Neural progenitor cell (in vitro differentiated cells): ENCODE data around the gene IL17RA. TPM values are rescaled to one million over a fixed set of nuclear protein-coding genes. Genes with fewer than 3 reads are reported as not detected.

Experiments used
- DNase-seq: peaks from one replicate; pipeline ENCODE4 v3.0.0-alpha.2; 2016; ENCODE audit warnings: low spot score
- H2AFZ ChIP-seq: fragments of 200-600 bp; sonication (generic); replicated peaks from 2 replicates; pipeline ENCODE4 v1.6.1; 2016; ENCODE audit warnings: antibody characterized with exemption
- H3F3A ChIP-seq: fragments of 200-600 bp; sonication (generic); 2 replicates; pipeline ENCODE4 v1.6.1; 2016; ENCODE audit warnings: antibody characterized with exemption, low read depth
- H3K27ac ChIP-seq: fragments of 200-600 bp; sonication (generic); 2 replicates; pipeline ENCODE4 v1.5.1; 2016; ENCODE audit warnings: mild to moderate bottlenecking
- H3K27me3 ChIP-seq: fragments of 200-600 bp; sonication (generic); 2 replicates; pipeline ENCODE4 v1.6.1; 2016; ENCODE audit warnings: mild to moderate bottlenecking, moderate library complexity
- H3K36me3 ChIP-seq: fragments of 200-600 bp; sonication (generic); 2 replicates; pipeline ENCODE4 v1.5.1; 2016
- H3K4me1 ChIP-seq: fragments of 200-600 bp; sonication (generic); 2 replicates; pipeline ENCODE4 v1.6.1; 2016; ENCODE audit warnings: mixed run types
- H3K4me2 ChIP-seq: fragments of 200-600 bp; sonication (generic); 2 replicates; pipeline ENCODE4 v1.6.1; 2016
- H3K4me3 ChIP-seq: fragments of 200-600 bp; sonication (generic); 2 replicates; pipeline ENCODE4 v1.5.1; 2016
- H3K79me2 ChIP-seq: fragments of 200-600 bp; sonication (generic); 2 replicates; pipeline ENCODE4 v1.6.1; 2016; ENCODE audit warnings: low read depth
- H3K9ac ChIP-seq: fragments of 200-600 bp; sonication (generic); 2 replicates; pipeline ENCODE4 v1.6.1; 2016
- H3K9me3 ChIP-seq: fragments of 200-600 bp; sonication (generic); 2 replicates; pipeline ENCODE4 v1.5.1; 2016; ENCODE audit warnings: low read depth
- H4K20me1 ChIP-seq: fragments of 200-600 bp; sonication (generic); 2 replicates; pipeline ENCODE4 v1.6.1; 2016; ENCODE audit warnings: low read depth
- H3K27ac Mint-ChIP-seq: 3 replicates; pipeline ENCODE4 v1.8.0; 2021; ENCODE audit warnings: mixed read lengths
- H3K27me3 Mint-ChIP-seq: 2 replicates; pipeline ENCODE4 v1.8.0; 2022; ENCODE audit warnings: low read depth, mild to moderate bottlenecking, inconsistent platforms, moderate library complexity, mixed read lengths; ENCODE audit not compliant: insufficient read depth
- H3K36me3 Mint-ChIP-seq: 3 replicates; pipeline ENCODE4 v1.8.0; 2021; ENCODE audit warnings: mixed read lengths
- H3K4me1 Mint-ChIP-seq: 3 replicates; pipeline ENCODE4 v1.8.0; 2021; ENCODE audit warnings: mixed read lengths
- H3K4me3 Mint-ChIP-seq: 3 replicates; pipeline ENCODE4 v1.8.0; 2021; ENCODE audit warnings: mild to moderate bottlenecking, moderate library complexity, mixed read lengths
- H3K9me3 Mint-ChIP-seq: 3 replicates; pipeline ENCODE4 v1.8.0; 2020; ENCODE audit warnings: mixed read lengths
- CTCF ChIP-seq: fragments of 200-600 bp; sonication (generic); IDR thresholded peaks from 2 replicates; pipeline ENCODE4 v1.5.1; 2017; ENCODE audit warnings: antibody characterized with exemption, mild to moderate bottlenecking
- EZH2 ChIP-seq: fragments of 200-600 bp; sonication (generic); IDR thresholded peaks from 2 replicates; pipeline ENCODE4 v1.6.1; 2017; ENCODE audit warnings: antibody characterized with exemption, mild to moderate bottlenecking, moderate library complexity
- EZH2phosphoT487 ChIP-seq: fragments of 200-600 bp; sonication (generic); IDR thresholded peaks from 2 replicates; pipeline ENCODE4 v1.6.1; 2017; ENCODE audit warnings: antibody characterized with exemption
- total RNA-seq: library from RNA; depleted of rRNA; stranded (reverse); fragments of >200 nt; gene quantifications from 2 replicates; pipeline ENCODE4 v1.2.3, GENCODE V29; 2015; ENCODE audit warnings: low replicate concordance

Gene IL17RA
- total RNA-seq, 1 donor from 2014 or later, result 5.2 TPM

DNA sequence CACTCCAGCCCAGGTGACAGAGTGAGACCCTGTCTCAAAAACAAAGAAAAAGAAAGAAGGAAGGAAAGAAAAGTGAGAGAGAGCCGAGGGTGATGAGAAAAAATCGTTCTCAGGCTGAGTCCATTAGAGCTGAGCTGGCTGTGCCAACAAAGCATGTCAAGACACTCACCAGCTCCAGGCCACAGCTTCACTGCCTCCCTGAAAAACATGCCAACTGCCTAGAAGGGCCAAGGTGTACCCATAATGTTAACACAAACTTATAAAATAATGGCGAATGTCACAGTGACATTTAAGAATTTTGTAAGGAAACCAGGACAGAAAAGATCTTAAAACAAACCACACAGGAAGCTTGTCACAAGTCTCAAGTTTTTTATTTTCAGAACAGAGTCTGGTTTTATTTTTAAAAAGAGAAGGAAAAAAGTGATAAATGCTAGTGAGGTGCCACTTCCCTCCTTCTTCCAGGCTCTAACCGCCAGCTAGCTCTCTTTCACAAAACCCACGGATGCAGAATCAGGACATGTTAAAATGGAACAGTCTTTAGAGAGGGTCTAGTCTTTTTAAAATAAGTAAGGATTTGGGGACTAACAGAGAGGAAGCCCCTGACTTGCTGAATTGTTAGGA is 31.3 kb downstream of the IL17RA start:
- Histone ChIP-seq H3K9ac (no peak overlapping the region), H3K27ac (no peak overlapping the region), H3K9me3 (no peaks in the 10 kb centered on the region), H3K4me3 (no peak overlapping the region), H3K4me2 (peak overlapping the region; percentile 66), H4K20me1 (peaks cover 38% of the 10 kb centered on the region), H3K27me3 (peaks cover 10% of the 10 kb centered on the region), H3K4me1 (peaks cover 23% of the 10 kb centered on the region), H3K79me2 (no peaks in the 10 kb centered on the region), H2AFZ (no peak overlapping the region), H3F3A (peaks cover 33% of the 10 kb centered on the region), H3K36me3 (no peaks in the 10 kb centered on the region)
- Mint-ChIP-seq H3K27me3 (peaks cover 13% of the 10 kb centered on the region), H3K36me3 (peaks cover 5% of the 10 kb centered on the region), H3K27ac (no peak overlapping the region), H3K9me3 (peaks cover 4% of the 10 kb centered on the region), H3K4me3 (no peak overlapping the region), H3K4me1 (peaks cover 28% of the 10 kb centered on the region)
- DNase-seq, result no peak
- TF ChIP-seq CTCF (no peak), EZH2phosphoT487 (no peak), EZH2 (no peak)

- Mint-ChIP-seq H3K9me3 (peaks cover 4% of the 10 kb centered on the region), H3K4me3 (peak overlapping the region; percentile 23)
- peak; percentile 66 for DNase-seq
Observed at GRCh38 chr22:17116572-17117330, 32.0 kb downstream of the IL17RA start.

GRCh38 chr22:17117400-17117799 is 32.6 kb downstream of the IL17RA start:
- Histone ChIP-seq H3K27me3 (peaks cover 10% of the 10 kb centered on the region), H3K9me3 (no peaks in the 10 kb centered on the region), H3K4me3 (no peak overlapping the region), H3K9ac (no peak overlapping the region), H4K20me1 (peaks cover 38% of the 10 kb centered on the region), H3K36me3 (no peaks in the 10 kb centered on the region), H3K4me1 (peaks cover 31% of the 10 kb centered on the region), H3F3A (peaks cover 47% of the 10 kb centered on the region), H3K27ac (peak overlapping the region; percentile 69), H3K79me2 (no peaks in the 10 kb centered on the region), H3K4me2 (peak overlapping the region; percentile 66), H2AFZ (no peak overlapping the region)
- Mint-ChIP-seq H3K9me3 (peaks cover 4% of the 10 kb centered on the region), H3K27ac (no peak overlapping the region), H3K36me3 (peaks cover 5% of the 10 kb centered on the region), H3K4me1 (peaks cover 32% of the 10 kb centered on the region), H3K27me3 (peaks cover 17% of the 10 kb centered on the region), H3K4me3 (no peak overlapping the region)
- no peak for TF ChIP-seq CTCF
- no peak for DNase-seq

More at GRCh38 chr22:17116572-17117330, 32.0 kb downstream of the IL17RA start:
- Histone ChIP-seq H3K36me3 (no peaks in the 10 kb centered on the region), H3K9me3 (no peaks in the 10 kb centered on the region), H2AFZ (no peak overlapping the region), H4K20me1 (peaks cover 38% of the 10 kb centered on the region), H3K9ac (no peak overlapping the region), H3K4me1 (peaks cover 25% of the 10 kb centered on the region), H3K4me2 (peak overlapping the region; percentile 66), H3F3A (peaks cover 40% of the 10 kb centered on the region), H3K27ac (peak overlapping the region; percentile 69), H3K27me3 (peaks cover 10% of the 10 kb centered on the region), H3K79me2 (no peaks in the 10 kb centered on the region), H3K4me3 (peak overlapping the region; percentile 2)
- H3K36me3 Mint-ChIP-seq, result peaks cover 5% of the 10 kb centered on the region
- no peak overlapping the region for H3K27ac Mint-ChIP-seq
- peaks cover 14% of the 10 kb centered on the region for H3K27me3 Mint-ChIP-seq
- no peak for TF ChIP-seq EZH2phosphoT487
- no peak for TF ChIP-seq EZH2
- TF ChIP-seq CTCF, result no peak
- peaks cover 29% of the 10 kb centered on the region for H3K4me1 Mint-ChIP-seq
